Activated CD4-positive, alpha-beta memory T cell treated with anti-CD3 and anti-CD28 coated beads for 36 hours (primary cell): ENCODE measurements around the gene NRTN. TPM values are rescaled to one million over a fixed set of nuclear protein-coding genes. Genes with fewer than 3 reads are reported as not detected.

Source experiments
- CTCF ChIA-PET: fragments of 350-600 bp; sonication (Branson Sonifier 250); formaldehyde crosslinking; loops from one replicate; lab custom pipeline; 2021; ENCODE audit warnings: antibody characterized with exemption, inconsistent platforms; lab: Charles Lee
- POLR2A ChIA-PET: fragments of 350-600 bp; sonication (Branson Sonifier 250); formaldehyde crosslinking; loops from one replicate; lab custom pipeline; 2021; ENCODE audit warnings: antibody characterized with exemption; lab: Charles Lee
- DNase-seq: peaks from one replicate; pipeline ENCODE4 v3.0.0-alpha.2; 2020
- H3K27ac Mint-ChIP-seq: one replicate; pipeline ENCODE4 v1.8.0; 2021; ENCODE audit warnings: mixed read lengths
- H3K27me3 Mint-ChIP-seq: one replicate; pipeline ENCODE4 v1.8.0; 2021; ENCODE audit warnings: mixed read lengths
- H3K36me3 Mint-ChIP-seq: one replicate; pipeline ENCODE4 v1.8.0; 2021; ENCODE audit warnings: mixed read lengths
- H3K4me1 Mint-ChIP-seq: one replicate; pipeline ENCODE4 v1.8.0; 2021; ENCODE audit warnings: low read depth, mixed read lengths
- H3K4me3 Mint-ChIP-seq: one replicate; pipeline ENCODE4 v1.8.0; 2021; ENCODE audit warnings: mild to moderate bottlenecking, mixed read lengths
- H3K9me3 Mint-ChIP-seq: one replicate; pipeline ENCODE4 v1.8.0; 2021; ENCODE audit warnings: mixed read lengths
- intact Hi-C: fragments of 100-400 bp; cut with micrococcal nuclease; formaldehyde crosslinking; loops from one replicate; pipeline ENCODE4 v1.15.1; 2023
- total RNA-seq, 2 experiments: library from RNA; stranded (reverse); gene quantifications; one replicate each; pipeline ENCODE4 v1.2.3, GENCODE V29; 2021

The NRTN gene
- total RNA-seq, 2 experiments from 2014 or later: 0.22 to 0.97 TPM

GRCh38 chr19:5820785-5821184 is 15.9 kb downstream of the NRTN start:
- ChIA-PET POLR2A (no interaction called here), CTCF (interaction anchor here (4.9 kb wide), 1 partner anchor 17 kb away, joined by 34 read pairs; the partner anchor contains the start of gene NRTN)
- Mint-ChIP-seq H3K27me3 (no peaks in the 10 kb centered on the region), H3K4me3 (no peak overlapping the region), H3K36me3 (no peaks in the 10 kb centered on the region), H3K9me3 (no peaks in the 10 kb centered on the region), H3K27ac (no peak overlapping the region), H3K4me1 (no peaks in the 10 kb centered on the region)
- intact Hi-C loops: no loop called here
- DNase-seq: no peak

- Mint-ChIP-seq H3K4me3 (no peak overlapping the region), H3K9me3 (no peaks in the 10 kb centered on the region), H3K27me3 (no peaks in the 10 kb centered on the region), H3K4me1 (peaks cover 1% of the 10 kb centered on the region), H3K27ac (no peak overlapping the region), H3K36me3 (no peaks in the 10 kb centered on the region)
- POLR2A ChIA-PET: interaction anchor here (0.5 kb wide), 1 partner anchor 47 kb away, joined by 3 read pairs; no protein-coding TSS in a partner anchor
- DNase-seq: no peak
- CTCF ChIA-PET: interaction anchor here (4.9 kb wide), 1 partner anchor 17 kb away, joined by 34 read pairs; the partner anchor contains the start of gene NRTN
- intact Hi-C loops: no loop called here
Measured at GRCh38 chr19:5821521-5822180, 16.8 kb downstream of the NRTN start.

GRCh38 chr19:5822181-5822844 is 17.4 kb downstream of the NRTN start:
- H3K9me3 Mint-ChIP-seq: no peaks in the 10 kb centered on the region
- ChIA-PET POLR2A (interaction anchor here (0.5 kb wide), 1 partner anchor 46 kb away, joined by 3 read pairs; no protein-coding TSS in a partner anchor), CTCF (interaction anchor here (4.9 kb wide), 1 partner anchor 18 kb away, joined by 34 read pairs; the partner anchor contains the start of gene NRTN)
- H3K4me1 Mint-ChIP-seq: peaks cover 4% of the 10 kb centered on the region
- no peak overlapping the region for H3K27ac Mint-ChIP-seq
- DNase-seq: no peak
- no peaks in the 10 kb centered on the region for H3K27me3 Mint-ChIP-seq
- no peaks in the 10 kb centered on the region for H3K36me3 Mint-ChIP-seq
- H3K4me3 Mint-ChIP-seq: no peak overlapping the region
- intact Hi-C loops: no loop called here

- H3K27ac Mint-ChIP-seq: no peak overlapping the region
- POLR2A ChIA-PET: no interaction called here
- intact Hi-C loops: no loop called here
- H3K27me3 Mint-ChIP-seq: no peaks in the 10 kb centered on the region
- peaks cover 2% of the 10 kb centered on the region for H3K36me3 Mint-ChIP-seq
- no peaks in the 10 kb centered on the region for H3K9me3 Mint-ChIP-seq
- no peak overlapping the region for H3K4me3 Mint-ChIP-seq
- CTCF ChIA-PET: interaction anchor here (0.7 to 4.9 kb wide), 2 partner anchors 20 to 26 kb away, joined by 6 to 34 read pairs; partner anchors contain the start of gene NRTN
- no peak for DNase-seq
- peaks cover 4% of the 10 kb centered on the region for H3K4me1 Mint-ChIP-seq
Measured at GRCh38 chr19:5823579-5824281, 18.9 kb downstream of the NRTN start.

GRCh38 chr19:5824751-5825150 is 19.9 kb downstream of the NRTN start:
- intact Hi-C loops: loop anchor here (5.0 kb wide), 1 partner anchor 128 kb away; no protein-coding TSS in a partner anchor
- Mint-ChIP-seq H3K27ac (no peak overlapping the region), H3K27me3 (no peaks in the 10 kb centered on the region), H3K9me3 (no peaks in the 10 kb centered on the region), H3K4me3 (no peak overlapping the region), H3K4me1 (peaks cover 4% of the 10 kb centered on the region), H3K36me3 (peaks cover 2% of the 10 kb centered on the region)
- DNase-seq: no peak
- ChIA-PET CTCF (interaction anchor here (4.9 kb wide), 1 partner anchor 21 kb away, joined by 34 read pairs; the partner anchor contains the start of gene NRTN), POLR2A (no interaction called here)

GRCh38 chr19:5825178-5825577 is 20.3 kb downstream of the NRTN start:
- Mint-ChIP-seq H3K27me3 (no peaks in the 10 kb centered on the region), H3K36me3 (peaks cover 2% of the 10 kb centered on the region), H3K27ac (no peak overlapping the region), H3K4me1 (peaks cover 4% of the 10 kb centered on the region), H3K4me3 (no peak overlapping the region), H3K9me3 (no peaks in the 10 kb centered on the region)
- no peak for DNase-seq
- POLR2A ChIA-PET: no interaction called here
- intact Hi-C loops: loop anchor here (5.0 kb wide), 1 partner anchor 127 kb away; no protein-coding TSS in a partner anchor
- CTCF ChIA-PET: interaction anchor here (4.9 kb wide), 1 partner anchor 21 kb away, joined by 34 read pairs; the partner anchor contains the start of gene NRTN

- H3K27ac Mint-ChIP-seq: peak overlapping the region; percentile 43
- peak overlapping the region; percentile 65 for H3K4me3 Mint-ChIP-seq
- H3K4me1 Mint-ChIP-seq: peaks cover 4% of the 10 kb centered on the region
- DNase-seq: peak; percentile 44
- no peaks in the 10 kb centered on the region for H3K9me3 Mint-ChIP-seq
- POLR2A ChIA-PET: interaction anchor here (2.7 kb wide), 1 partner anchor 77 kb away, joined by 36 read pairs; the partner anchor contains the start of genes NDUFA11 and VMAC
- H3K36me3 Mint-ChIP-seq: peaks cover 2% of the 10 kb centered on the region
- H3K27me3 Mint-ChIP-seq: no peaks in the 10 kb centered on the region
- CTCF ChIA-PET: interaction anchor here (1.1 to 3.8 kb wide), 3 partner anchors 20 to 32 kb away, joined by 3 to 70 read pairs (median 4); partner anchors contain the start of gene NRTN
- intact Hi-C loops: loop anchor here (1.0 to 5.0 kb wide), 2 partner anchors 106 to 126 kb away; partner anchors contain the start of genes CATSPERD and LONP1
Measured at GRCh38 chr19:5826531-5827341, 21.9 kb downstream of the NRTN start.

- POLR2A ChIA-PET: interaction anchor here (0.8 to 2.7 kb wide), 12 partner anchors 24 to 284 kb away, joined by 3 to 36 read pairs (median 4); partner anchors contain the start of genes CATSPERD, DUS3L, LONP1 and NDUFA11
- intact Hi-C loops: loop anchor here (1.0 to 5.0 kb wide), 2 partner anchors 107 to 125 kb away; partner anchors contain the start of genes CATSPERD and LONP1
- DNase-seq: no peak
- H3K36me3 Mint-ChIP-seq: peaks cover 2% of the 10 kb centered on the region
- no peaks in the 10 kb centered on the region for H3K27me3 Mint-ChIP-seq
- peaks cover 4% of the 10 kb centered on the region for H3K4me1 Mint-ChIP-seq
- H3K9me3 Mint-ChIP-seq: no peaks in the 10 kb centered on the region
- CTCF ChIA-PET: interaction anchor here (0.9 to 3.8 kb wide), 8 partner anchors 19 to 195 kb away, joined by 3 to 70 read pairs (median 4); partner anchors contain the start of genes NRTN and RPL36
- peak overlapping the region; percentile 43 for H3K27ac Mint-ChIP-seq
- peak overlapping the region; percentile 65 for H3K4me3 Mint-ChIP-seq
Measured at GRCh38 chr19:5827342-5827890, 22.5 kb downstream of the NRTN start.

- Mint-ChIP-seq H3K9me3 (no peaks in the 10 kb centered on the region), H3K36me3 (peaks cover 2% of the 10 kb centered on the region), H3K4me1 (peaks cover 4% of the 10 kb centered on the region), H3K4me3 (peak overlapping the region; percentile 98), H3K27ac (peak overlapping the region; percentile 97), H3K27me3 (no peaks in the 10 kb centered on the region)
- intact Hi-C loops: loop anchor here (1.0 to 5.0 kb wide), 4 partner anchors 23 to 124 kb away; partner anchors contain the start of genes CATSPERD, DUS3L, LONP1 and NRTN
- POLR2A ChIA-PET: interaction anchor here (0.7 to 2.7 kb wide), 16 partner anchors 24 to 283 kb away, joined by 3 to 36 read pairs (median 4); partner anchors contain the start of genes CATSPERD, DUS3L, LONP1 and NDUFA11
- peak; percentile 97 for DNase-seq
- CTCF ChIA-PET: interaction anchor here (0.8 to 3.8 kb wide), 11 partner anchors 15 to 194 kb away, joined by 3 to 70 read pairs (median 4); partner anchors contain the start of genes NDUFA11, NRTN and RPL36
Measured at GRCh38 chr19:5827891-5828660, 23.2 kb downstream of the NRTN start.
